Esophagus squamous epithelium (tissue), 4 donors: ENCODE measurements around the gene PAM.

Experiments used
- POLR2A ChIP-seq, 4 donors: fragments of 450-650 bp; IDR thresholded peaks; one replicate each; pipeline ENCODE4 v1.6.1; 2017; ENCODE audit warnings: antibody characterized with exemption in 4 of 4, mild to moderate bottlenecking in 4 of 4, moderate library complexity in 3 of 4
- TF ChIP-seq, protein P1 (sequence below), 6 experiments: fragments of 450-650 bp in 4 of 6; fragments of 200-600 bp in 2 of 6; sonication (generic) in 2 of 6; IDR thresholded peaks; one replicate each; pipeline ENCODE4 v1.5.1; 2016 to 2019; ENCODE audit warnings: antibody characterized with exemption in 6 of 6, mild to moderate bottlenecking in 4 of 6, moderate library complexity in 4 of 6

DNA sequence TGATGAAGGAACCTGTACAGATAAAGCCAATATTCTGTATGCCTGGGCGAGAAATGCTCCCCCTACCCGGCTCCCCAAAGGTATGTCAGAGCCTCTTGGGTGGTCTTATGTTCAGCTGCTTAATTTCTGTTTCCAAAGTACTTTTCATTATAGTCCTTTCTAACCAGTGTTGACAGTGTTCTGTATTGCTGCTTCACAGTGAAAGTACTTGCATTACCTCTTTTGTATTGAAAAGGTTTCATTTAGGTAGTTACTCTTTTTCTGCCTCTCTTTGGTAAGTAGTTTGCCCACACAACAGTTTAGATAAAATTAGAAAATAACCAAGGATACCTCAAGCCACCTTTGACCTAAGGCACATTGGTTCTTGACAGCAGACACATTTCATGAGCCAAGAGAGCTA lies 169.9 kb downstream of the PAM start:
- TF ChIP-seq, protein P1, sequence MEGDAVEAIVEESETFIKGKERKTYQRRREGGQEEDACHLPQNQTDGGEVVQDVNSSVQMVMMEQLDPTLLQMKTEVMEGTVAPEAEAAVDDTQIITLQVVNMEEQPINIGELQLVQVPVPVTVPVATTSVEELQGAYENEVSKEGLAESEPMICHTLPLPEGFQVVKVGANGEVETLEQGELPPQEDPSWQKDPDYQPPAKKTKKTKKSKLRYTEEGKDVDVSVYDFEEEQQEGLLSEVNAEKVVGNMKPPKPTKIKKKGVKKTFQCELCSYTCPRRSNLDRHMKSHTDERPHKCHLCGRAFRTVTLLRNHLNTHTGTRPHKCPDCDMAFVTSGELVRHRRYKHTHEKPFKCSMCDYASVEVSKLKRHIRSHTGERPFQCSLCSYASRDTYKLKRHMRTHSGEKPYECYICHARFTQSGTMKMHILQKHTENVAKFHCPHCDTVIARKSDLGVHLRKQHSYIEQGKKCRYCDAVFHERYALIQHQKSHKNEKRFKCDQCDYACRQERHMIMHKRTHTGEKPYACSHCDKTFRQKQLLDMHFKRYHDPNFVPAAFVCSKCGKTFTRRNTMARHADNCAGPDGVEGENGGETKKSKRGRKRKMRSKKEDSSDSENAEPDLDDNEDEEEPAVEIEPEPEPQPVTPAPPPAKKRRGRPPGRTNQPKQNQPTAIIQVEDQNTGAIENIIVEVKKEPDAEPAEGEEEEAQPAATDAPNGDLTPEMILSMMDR (IDR thresholded peaks at IDR 0.05): no peak
- no peak for TF ChIP-seq POLR2A (IDR thresholded peaks at IDR 0.05)
